Loucy (cell line): ENCODE measurements around the gene DRD2.

Experiments
- H2AFZ ChIP-seq: fragments of 200-600 bp; sonication (generic); 2 replicates; pipeline ENCODE4 v1.6.0; 2016; ENCODE audit warnings: antibody characterized with exemption, mild to moderate bottlenecking, low read length, moderate library complexity
- H3F3A ChIP-seq: fragments of 200-600 bp; 2 replicates; pipeline ENCODE4 v1.6.0; 2016; ENCODE audit warnings: antibody characterized with exemption, low read depth, mild to moderate bottlenecking
- H3K27me3 ChIP-seq: fragments of 200-600 bp; sonication (generic); 2 replicates; pipeline ENCODE4 v1.6.1; 2014; ENCODE audit warnings: low read length, mild to moderate bottlenecking; ENCODE audit not compliant: insufficient read depth, poor library complexity, severe bottlenecking
- H3K36me3 ChIP-seq: fragments of 200-600 bp; sonication (generic); 2 replicates; pipeline ENCODE4 v1.6.1; 2016; ENCODE audit warnings: low read length; ENCODE audit not compliant: insufficient read depth
- H3K4me1 ChIP-seq: fragments of 200-600 bp; sonication (generic); 2 replicates; pipeline ENCODE4 v1.5.1; 2014; ENCODE audit warnings: low read length, mild to moderate bottlenecking; ENCODE audit not compliant: insufficient read depth, poor library complexity, severe bottlenecking
- H3K4me2 ChIP-seq: fragments of 200-600 bp; sonication (generic); 2 replicates; pipeline ENCODE4 v1.6.0; 2014; ENCODE audit warnings: antibody characterized with exemption, low read length, low read depth, mild to moderate bottlenecking; ENCODE audit not compliant: poor library complexity, severe bottlenecking
- H3K4me3 ChIP-seq: fragments of 200-600 bp; sonication (generic); 2 replicates; pipeline ENCODE4 v1.5.1; 2014; ENCODE audit warnings: low read length, mild to moderate bottlenecking, mixed read lengths; ENCODE audit not compliant: poor library complexity, severe bottlenecking
- H3K79me2 ChIP-seq: fragments of 200-600 bp; sonication (generic); 2 replicates; pipeline ENCODE4 v1.6.1; 2014; ENCODE audit warnings: low read length; ENCODE audit not compliant: insufficient read depth
- H3K9ac ChIP-seq: fragments of 200-600 bp; sonication (generic); 2 replicates; pipeline ENCODE4 v1.6.0; 2014; ENCODE audit warnings: mild to moderate bottlenecking, low read depth, low read length, moderate library complexity; ENCODE audit not compliant: poor library complexity, severe bottlenecking
- H3K9me2 ChIP-seq: fragments of 200-600 bp; sonication (generic); replicated peaks from 2 replicates; pipeline ENCODE4 v1.6.1; 2016; ENCODE audit warnings: low read depth, low read length, mixed read lengths
- H3K9me3 ChIP-seq: fragments of 200-600 bp; sonication (generic); 2 replicates; pipeline ENCODE4 v1.6.1; 2014; ENCODE audit warnings: mild to moderate bottlenecking, antibody characterized with exemption, low read length, low read depth; ENCODE audit not compliant: insufficient read depth
- H4K20me1 ChIP-seq: fragments of 200-600 bp; sonication (generic); 2 replicates; pipeline ENCODE4 v1.6.0; 2014; ENCODE audit warnings: antibody characterized with exemption, low read length, mild to moderate bottlenecking; ENCODE audit not compliant: insufficient read depth, poor library complexity, severe bottlenecking
- CTCF ChIP-seq: fragments of 200-600 bp; sonication (generic); conservative IDR thresholded peaks from 2 replicates; pipeline ENCODE4 v1.5.1; 2014; ENCODE audit warnings: mild to moderate bottlenecking, antibody characterized with exemption, low read length
- EZH2phosphoT487 ChIP-seq: fragments of 200-600 bp; IDR thresholded peaks from 2 replicates; pipeline ENCODE4 v1.6.1; 2018; ENCODE audit warnings: antibody characterized with exemption, mild to moderate bottlenecking, moderate library complexity, borderline replicate concordance

DRD2 gene

DNA sequence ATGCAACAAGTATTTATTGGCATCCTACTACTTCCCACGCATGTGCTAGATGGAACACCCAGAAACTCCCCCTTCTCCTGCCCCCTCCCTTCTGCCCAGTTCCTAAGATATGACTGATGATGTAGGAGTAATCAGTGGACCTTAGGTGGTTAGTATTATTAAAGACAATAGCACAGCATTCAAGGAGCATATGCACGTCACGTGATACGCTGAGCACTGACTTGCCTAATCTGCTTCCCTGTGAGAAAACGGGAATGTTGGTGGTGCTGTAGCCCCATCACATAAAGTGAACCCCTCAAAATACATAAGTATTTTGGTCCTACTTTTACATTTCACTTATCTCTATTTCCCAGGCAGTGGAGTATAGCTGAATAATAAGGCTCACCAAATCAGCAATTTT is 12.4 kb downstream of the DRD2 start:
- H3K4me3 ChIP-seq = no peak overlapping the region
- no peak overlapping the region for H2AFZ ChIP-seq
- no peak overlapping the region for H3K4me2 ChIP-seq
- no peaks in the 10 kb centered on the region for H3K36me3 ChIP-seq
- no peaks in the 10 kb centered on the region for H4K20me1 ChIP-seq
- H3K9me2 ChIP-seq = no peaks in the 10 kb centered on the region
- TF ChIP-seq EZH2phosphoT487 = no peak
- TF ChIP-seq CTCF = no peak
- H3K79me2 ChIP-seq = no peaks in the 10 kb centered on the region
- H3K9ac ChIP-seq = no peak overlapping the region
- H3K27me3 ChIP-seq = no peaks in the 10 kb centered on the region
- H3K4me1 ChIP-seq = no peaks in the 10 kb centered on the region
- no peaks in the 10 kb centered on the region for H3K9me3 ChIP-seq
- no peaks in the 10 kb centered on the region for H3F3A ChIP-seq

GRCh38 chr11:113461639-113462038 is 13.6 kb downstream of the DRD2 start:
- H3K9ac ChIP-seq = no peak overlapping the region
- no peak overlapping the region for H2AFZ ChIP-seq
- no peak overlapping the region for H3K4me3 ChIP-seq
- TF ChIP-seq CTCF (no peak), EZH2phosphoT487 (no peak)
- H3K4me1 ChIP-seq = no peaks in the 10 kb centered on the region
- H4K20me1 ChIP-seq = no peaks in the 10 kb centered on the region
- H3K9me3 ChIP-seq = no peaks in the 10 kb centered on the region
- H3K79me2 ChIP-seq = no peaks in the 10 kb centered on the region
- no peaks in the 10 kb centered on the region for H3K9me2 ChIP-seq
- no peak overlapping the region for H3K4me2 ChIP-seq
- no peaks in the 10 kb centered on the region for H3K27me3 ChIP-seq
- no peaks in the 10 kb centered on the region for H3F3A ChIP-seq
- no peaks in the 10 kb centered on the region for H3K36me3 ChIP-seq

GRCh38 chr11:113460469-113460868 is 14.7 kb downstream of the DRD2 start:
- H3K4me2 ChIP-seq = no peak overlapping the region
- no peaks in the 10 kb centered on the region for H3K79me2 ChIP-seq
- no peaks in the 10 kb centered on the region for H3F3A ChIP-seq
- no peak overlapping the region for H2AFZ ChIP-seq
- no peak overlapping the region for H3K4me3 ChIP-seq
- no peak overlapping the region for H3K9ac ChIP-seq
- H3K27me3 ChIP-seq = no peaks in the 10 kb centered on the region
- no peaks in the 10 kb centered on the region for H3K9me2 ChIP-seq
- TF ChIP-seq CTCF (no peak), EZH2phosphoT487 (no peak)
- H4K20me1 ChIP-seq = no peaks in the 10 kb centered on the region
- H3K36me3 ChIP-seq = no peaks in the 10 kb centered on the region
- H3K9me3 ChIP-seq = no peaks in the 10 kb centered on the region
- H3K4me1 ChIP-seq = no peaks in the 10 kb centered on the region
